Stimulated activated CD8-positive, alpha-beta memory T cell treated with anti-CD3 and anti-CD28 coated beads, Interleukin-4, amount 100 ng/mL, for 4 hours (primary cell): ENCODE measurements around the gene CREBBP.

Experiments used
- DNase-seq, 2 donors: peaks; one replicate each; pipeline ENCODE4 v3.0.0-alpha.2; 2020; ENCODE audit warnings: low read depth in 2 of 2, low spot score in 1 of 2

Gene CREBBP

DNA sequence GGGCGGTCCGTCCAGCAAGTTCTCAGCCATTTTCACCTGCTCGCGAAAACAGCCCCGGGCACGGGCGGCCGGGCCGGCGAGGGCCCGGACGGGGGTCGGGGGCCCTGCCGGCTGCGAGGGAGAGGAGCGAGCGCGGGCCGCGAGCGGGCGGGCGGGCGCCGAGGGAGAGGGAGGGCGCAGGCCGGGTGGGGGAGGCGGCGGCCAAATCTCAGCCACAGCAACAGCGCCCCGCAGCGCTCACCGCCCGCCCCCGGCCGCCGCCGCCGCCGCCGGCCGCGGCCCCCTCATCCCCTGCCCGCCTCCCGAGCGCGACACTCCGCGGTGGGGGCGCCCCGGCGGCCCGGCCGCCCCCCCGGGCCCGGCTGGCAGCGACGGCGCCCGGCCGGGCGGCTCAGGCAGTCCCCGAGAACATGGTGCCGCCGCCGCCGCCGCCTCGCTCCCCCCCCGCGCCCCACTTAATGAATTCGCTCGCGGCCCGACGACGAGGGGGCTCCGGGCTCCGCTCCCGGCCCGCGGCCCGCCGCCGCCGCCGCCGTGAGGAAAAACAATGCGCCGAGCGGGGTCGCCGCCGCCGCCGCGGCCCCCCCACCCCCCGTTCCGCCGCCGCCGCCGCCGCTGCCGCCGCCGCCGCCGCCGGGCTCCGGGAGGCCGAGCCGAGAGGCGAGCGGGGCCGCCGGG lies 487 bp downstream of the CREBBP start:
- DNase-seq: peak in 1 of 2 donors; percentile 52

DNA sequence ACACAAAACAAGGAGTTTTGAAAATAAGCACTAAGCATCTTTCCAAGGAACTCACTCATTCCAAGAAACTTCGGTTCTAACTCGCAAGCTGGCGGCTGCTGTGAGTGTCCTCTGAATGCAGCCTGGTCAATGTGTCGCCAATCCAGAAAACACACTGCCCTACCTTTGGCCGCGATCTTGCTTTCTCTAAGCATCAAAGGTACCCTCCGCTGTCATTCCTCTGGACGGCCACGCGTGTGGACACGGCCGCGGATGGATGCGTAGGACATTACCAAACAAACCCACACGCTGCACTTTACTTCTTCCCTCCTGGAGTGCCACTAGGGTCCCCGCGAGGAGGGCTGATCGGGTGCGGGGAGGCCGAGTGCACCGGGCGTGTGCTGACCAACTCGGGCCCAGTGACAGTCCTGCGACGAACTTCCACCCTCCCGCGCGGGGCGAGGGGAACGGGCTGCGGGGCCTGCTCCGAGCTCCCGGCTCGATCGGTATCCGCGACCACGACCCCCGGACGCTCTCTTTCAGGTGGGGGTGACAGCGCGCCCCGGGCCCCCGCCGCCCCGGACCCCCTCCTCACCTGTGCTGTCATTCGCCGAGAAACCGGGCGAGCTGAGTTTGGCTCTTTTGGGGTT lies 1.1 kb downstream of the CREBBP start:
- DNase-seq: no peak

DNA sequence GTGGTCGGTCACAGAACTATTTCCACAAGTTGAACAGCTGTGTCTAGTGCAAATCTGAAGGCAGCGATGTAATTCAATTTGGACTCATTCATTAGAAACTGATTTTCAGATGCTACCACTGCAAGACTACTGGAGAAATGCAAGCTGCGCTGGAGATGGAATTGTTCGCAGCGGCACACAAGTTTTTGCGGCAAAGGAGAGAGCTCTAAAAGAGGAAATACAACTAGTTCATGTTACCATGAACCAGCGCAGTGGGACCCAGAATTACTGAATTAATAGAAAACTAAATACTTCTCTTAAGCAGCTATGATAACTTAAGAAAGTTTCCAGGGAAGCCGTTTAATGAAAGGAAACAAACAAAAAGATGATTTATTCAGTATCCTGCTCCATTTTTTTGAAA lies 1.9 kb downstream of the CREBBP start:
- DNase-seq: no peak

DNA sequence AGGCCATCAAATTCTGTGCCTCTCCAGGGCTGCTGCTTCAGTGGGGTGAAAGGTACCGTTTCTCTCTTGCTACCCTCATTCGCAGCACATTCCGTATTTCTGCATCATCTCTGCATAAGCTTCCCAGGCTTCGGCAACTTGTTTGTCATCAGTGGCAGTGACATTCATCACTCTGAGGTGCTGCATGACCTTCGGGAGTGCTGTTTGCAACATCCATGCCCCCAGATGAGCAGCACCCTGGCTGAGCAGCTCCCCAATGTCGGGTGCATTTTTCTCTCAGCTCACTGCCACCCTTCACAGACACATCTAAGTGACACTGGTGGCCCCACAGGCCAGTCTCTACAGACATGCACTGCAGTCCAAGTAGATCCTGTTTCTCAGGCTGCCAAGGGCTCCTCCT lies 3.8 kb downstream of the CREBBP start:
- no peak for DNase-seq

DNA sequence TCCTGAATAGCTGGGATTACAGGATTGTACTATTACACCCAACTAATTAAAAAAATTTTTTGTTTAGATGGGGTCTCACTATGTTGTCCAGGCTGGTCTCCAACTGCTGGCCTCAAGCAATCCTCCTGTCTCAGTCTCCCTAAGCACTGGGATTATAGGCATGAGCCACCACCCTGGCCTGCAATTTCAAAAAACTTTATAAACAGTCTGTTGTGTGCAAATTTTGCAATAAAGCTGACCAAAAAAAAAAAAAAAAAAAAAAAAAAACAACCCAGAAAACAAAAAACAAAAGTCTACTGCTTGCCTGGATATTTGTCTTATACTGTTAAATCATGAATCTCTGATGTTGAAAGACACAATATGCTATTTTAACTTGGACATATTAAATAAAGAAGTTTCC lies 4.4 kb downstream of the CREBBP start:
- no peak for DNase-seq

DNA sequence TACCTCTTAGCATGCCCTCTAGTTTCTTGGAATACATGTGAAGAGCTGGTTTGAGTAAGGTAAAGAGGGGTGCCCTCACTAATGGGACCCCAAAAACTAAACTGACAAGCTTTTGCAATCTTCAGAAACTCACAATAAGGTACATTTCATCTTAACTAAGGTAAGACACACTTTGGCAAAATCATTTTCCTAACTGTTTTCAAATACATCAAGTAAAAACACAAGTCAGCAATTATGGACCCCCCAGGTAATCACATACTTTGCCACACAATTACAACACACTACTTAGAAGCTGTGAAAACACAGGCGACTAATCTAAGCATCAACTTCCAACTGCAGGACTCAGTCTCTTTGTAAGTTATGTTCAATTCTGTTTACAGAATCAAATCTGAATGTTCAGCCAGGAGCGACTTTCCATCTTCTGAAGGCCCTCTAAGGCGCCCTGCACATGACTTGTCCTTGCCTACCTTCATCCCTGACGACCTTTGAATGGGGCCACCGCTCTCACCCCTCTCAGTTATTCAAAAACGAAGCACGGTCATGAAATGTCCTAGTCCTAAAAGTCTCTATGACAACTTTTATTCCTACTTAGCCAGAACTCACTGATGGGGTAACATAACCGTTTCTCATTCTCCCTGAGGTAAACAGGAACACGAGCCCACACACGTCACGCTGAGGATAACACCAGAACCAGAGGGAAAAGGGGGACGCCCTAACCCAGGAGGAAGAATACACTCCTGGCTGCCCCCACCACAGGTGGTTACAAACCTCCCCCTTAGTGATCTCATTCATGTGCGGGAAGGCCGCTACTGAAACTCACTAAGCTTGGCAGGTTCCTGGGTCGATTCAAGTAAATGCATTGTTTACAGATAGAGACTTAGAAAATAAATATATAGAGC lies 5.5 kb downstream of the CREBBP start:
- no peak for DNase-seq

DNA sequence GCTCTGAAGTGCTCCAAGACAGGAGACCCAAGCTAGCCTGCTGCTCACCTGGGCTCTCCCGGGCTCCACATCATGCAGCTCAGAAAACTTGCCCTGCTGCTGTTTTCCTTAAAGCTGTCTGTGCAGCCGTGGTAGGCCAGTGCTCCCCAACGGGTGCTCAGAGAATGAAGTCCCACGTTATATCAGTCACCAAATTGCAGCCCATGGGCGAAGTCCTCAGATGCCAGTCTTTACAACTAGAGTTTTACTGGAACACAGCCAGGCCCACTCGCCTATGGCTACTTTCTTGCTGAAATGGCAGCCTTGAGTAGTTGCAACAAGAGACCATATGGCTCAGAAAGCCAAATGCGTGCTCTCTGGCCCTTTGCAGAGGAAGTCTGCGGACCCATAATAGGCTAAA lies 6.3 kb downstream of the CREBBP start:
- no peak for DNase-seq

DNA sequence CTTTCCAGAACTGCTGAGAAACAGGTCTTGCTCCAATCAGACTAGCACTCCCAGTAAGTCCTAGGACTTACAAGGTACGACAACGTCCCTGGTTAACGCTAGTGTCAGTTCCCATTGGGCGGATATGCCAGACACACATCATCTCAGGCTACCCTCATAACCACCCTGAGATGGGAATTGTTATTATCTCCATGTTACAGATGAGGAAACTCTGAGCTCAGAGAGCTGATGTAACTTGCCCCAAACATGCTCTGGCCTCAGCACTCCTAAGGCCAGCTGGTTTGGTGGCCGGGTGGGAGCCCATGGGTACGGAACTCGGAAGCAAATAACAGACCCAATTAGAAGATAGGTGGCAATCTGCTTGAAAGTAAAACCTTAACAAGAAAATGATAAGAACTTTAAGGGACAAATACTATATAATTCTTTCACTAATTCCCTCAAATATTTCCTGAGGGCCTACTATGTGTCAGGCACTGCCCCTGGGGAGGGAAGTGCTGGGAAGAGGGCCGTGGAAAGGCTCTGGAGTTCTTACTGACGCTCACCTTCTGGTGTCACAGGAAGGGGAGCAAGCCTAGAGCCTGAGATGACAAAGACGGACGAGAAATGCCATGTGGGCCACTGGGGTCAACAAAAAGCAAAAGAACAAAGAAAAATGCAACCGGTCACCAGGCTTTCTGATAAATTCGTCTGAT lies 6.9 kb downstream of the CREBBP start:
- DNase-seq: no peak

DNA sequence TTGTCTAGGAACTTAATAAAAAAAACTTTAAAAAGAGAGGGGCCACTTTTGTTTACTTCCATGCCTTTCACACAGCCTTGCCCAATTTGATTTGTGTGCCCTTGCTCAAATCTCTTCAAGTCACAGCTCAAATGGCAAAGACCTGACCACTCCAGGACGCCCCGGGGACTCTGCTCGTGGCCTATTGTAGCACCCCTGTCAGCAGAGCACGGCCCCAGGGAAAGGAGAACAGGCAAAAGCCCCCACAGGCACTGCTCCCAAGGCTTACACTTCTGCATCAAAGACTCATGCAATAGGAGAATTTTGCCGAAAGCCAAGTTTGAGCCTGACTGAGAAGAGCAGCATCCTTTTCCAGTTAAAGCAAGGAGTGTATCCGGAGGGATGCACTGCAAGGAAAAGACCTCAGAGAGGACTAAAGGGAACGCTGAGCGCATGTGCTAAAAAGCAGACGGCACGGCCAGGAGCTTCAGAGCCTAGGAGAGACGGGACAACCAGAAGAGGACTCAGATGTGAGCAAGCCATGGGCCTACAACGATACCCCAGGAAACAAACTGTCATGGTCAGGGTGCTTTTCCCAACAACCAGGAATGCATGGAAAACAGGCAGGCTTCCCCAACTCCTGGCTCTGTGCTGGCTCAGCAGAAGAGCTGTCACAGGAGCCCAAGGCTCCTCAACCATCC lies 8.2 kb downstream of the CREBBP start:
- DNase-seq: no peak

DNA sequence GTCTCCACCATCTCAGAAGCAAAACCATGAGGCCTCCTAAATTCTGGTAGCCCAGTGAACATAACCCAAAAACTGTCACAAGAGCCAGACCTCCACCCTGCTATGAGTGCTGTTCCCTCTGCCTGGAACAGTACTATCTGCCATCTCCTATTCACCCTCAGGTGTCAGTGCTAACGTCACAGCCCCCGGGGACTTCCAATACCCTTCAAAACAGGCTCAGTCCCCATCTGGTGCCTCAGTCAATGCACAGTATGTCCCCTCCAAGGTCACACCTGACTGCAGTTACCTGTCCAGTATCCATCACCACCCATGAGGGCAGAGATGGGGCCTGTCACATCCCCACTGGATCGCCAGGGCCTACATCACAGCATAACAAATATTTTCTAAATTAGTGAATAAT lies 11.5 kb downstream of the CREBBP start:
- no peak for DNase-seq

DNA sequence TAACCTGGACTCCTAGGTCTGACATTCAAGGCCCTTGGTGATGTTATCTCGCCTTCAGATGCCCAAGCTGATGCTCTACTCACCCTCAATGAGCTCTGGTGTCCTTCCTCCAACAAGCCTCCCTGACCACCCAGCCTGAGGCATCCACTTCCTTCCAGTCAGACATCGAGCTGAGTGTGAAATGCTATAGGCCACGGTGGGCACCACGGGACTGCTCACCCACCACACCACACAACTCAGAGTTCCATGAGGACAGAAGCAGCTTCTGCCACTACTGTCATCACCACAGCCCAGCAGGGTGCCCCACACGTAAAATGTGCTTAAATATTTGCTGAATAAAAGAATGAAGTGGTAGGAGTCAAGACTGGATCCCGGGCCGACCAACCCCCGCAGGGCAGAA lies 12.0 kb downstream of the CREBBP start:
- no peak for DNase-seq

DNA sequence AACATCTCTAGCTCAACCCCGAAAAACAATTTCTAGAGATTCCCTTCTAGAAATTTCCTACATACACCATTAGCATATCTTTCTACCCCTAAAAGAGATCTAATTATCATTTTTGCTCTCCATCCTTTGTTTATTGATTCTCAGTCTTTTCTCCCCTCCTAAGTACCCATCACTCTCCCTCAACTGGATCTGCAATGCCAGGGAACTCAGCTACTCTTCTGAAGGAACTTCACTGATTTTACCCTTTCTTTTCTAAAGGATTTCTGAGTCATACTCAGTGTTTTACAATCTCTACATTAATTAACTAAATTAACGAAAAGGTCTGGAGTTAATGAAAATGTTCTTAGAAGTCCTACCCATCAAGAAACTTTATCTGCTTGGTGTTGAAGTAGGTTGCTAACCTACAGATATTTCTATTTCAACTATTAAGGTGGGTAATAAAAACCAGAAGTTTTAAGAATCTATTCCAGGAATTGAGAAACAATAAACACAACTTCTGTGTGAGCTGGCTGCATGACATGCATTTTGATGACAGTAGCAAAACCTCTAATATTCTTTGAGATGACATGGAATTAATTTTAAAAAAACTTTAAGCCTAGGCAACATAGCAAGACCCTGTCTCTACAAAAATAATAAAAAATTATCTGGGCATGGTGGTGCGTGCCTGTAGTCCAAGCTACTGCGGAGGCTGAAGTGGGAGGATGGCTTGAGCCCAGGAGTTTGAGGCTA lies 13.6 kb downstream of the CREBBP start:
- DNase-seq: no peak

DNA sequence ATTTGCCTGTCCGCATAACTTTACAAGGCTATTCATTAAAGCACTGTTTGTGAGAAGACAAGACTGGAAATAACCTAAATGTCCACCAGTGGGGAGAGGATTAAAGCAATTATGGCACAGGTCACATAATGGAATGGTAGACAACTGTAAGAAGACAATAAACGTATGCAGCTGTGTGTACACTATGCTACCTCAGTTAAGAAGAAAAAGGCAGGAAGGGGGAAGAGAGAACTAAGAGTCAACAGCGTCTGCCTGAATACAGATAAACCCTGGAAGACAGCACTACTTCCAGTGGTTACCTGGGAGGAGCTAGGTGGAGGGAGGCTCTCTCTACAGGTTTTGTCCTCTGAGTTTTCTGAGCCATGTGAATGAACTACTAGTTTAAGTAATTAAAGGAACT lies 15.3 kb downstream of the CREBBP start:
- no peak for DNase-seq

DNA sequence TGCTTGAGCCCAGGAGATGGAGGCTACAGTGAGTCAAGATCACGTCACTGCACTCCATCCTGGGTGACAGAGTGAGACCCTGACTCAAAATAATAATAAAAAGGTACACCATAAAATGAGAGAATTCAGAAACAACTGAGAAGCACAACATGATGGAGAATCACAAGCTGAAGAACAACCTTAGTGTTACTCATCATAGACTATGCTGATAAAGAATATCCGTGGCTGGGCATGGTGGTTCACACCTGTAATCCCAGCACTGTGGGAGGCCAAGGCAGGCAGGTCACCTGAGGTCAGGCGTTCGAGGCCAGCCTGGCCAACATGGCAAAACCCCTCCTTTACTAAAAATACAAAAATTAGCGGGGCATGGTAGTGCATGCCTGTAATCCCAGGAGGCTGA lies 16.0 kb downstream of the CREBBP start:
- no peak for DNase-seq

DNA sequence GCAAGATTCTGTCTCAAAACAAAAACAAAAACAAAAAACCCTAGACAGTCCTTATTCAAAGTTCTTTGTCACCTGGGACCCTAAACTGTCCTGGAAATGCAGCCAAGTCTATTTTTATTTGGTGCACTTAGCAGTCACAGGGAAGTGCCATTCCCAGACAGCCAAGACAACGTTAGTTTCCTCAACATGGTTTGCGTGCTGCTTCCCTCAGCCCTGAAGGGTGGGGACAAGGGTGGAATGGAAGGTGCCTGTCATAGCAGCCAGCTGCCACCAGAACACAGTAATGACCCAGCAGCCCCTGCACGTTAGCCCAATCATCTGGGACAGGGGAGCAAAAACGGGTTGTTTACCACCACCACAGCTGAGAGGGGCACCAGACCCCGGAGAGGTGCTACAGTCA lies 16.9 kb downstream of the CREBBP start:
- DNase-seq: no peak

DNA sequence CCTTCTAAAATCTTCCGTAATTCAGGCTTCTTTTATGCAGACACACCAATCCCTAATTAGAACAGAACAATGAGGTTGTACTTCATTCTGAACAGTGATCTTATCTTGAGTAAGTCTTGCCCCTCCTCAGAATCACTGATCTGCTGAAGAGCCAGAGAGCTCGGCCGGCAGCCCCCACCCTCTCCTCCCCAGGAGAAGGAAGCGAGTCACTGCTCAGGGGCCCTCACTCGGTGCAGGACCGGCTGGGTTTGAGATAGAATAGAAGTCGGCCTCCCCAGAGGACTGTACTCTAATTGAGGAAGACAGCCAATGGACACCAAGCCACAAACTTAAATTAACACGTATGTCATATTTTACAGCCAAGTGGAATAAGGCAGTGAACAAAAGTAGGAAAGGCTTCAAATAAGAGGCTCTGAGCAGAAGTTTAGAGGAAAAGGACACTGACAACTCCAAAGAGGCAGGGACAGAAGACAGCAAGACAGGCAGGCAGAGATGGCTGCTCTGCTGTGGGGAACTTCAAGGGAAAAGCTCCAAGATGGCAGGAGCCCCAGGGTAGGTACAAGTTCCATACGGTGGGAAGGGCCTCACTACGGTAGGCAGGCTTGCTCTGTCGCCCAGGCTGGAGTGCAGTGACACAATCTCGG lies 18.6 kb downstream of the CREBBP start:
- no peak for DNase-seq

DNA sequence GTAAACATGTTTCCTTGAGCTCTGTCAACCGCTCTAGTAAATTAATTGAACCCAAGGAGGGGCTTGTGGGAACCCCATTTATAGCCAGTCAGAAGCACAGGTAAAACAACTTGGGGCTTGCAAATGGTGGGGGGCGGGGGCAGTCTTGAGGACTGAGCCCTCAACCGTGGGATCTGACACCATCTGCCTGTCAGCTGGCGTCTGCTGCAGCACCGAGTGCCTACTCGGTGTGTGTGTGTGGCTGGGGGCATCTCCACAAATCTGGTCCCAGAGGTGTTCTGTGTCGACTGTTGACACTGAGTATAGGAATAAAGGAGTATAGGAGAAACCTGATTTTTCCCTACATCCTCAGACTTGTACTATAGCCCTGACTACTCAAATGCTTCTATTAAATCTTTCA lies 20.6 kb downstream of the CREBBP start:
- no peak for DNase-seq

DNA sequence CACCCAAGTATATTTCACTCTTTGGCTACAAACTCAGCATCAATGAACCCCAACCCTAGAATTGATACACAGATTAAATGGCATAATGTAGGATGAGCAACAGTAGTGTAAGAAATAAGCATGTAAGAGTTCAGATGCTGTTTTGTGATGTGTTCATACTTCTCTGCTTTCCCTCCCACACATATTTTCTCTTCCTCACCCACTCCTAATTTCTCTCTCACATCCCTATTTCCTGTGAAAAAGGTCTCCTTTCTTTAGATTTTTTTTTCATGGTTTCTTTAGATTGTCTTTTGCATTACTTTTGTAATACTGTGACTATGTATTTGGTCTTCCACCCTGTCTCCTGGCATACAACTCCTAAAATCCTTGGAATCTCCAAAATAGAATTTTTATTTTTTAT lies 21.7 kb downstream of the CREBBP start:
- DNase-seq: no peak

DNA sequence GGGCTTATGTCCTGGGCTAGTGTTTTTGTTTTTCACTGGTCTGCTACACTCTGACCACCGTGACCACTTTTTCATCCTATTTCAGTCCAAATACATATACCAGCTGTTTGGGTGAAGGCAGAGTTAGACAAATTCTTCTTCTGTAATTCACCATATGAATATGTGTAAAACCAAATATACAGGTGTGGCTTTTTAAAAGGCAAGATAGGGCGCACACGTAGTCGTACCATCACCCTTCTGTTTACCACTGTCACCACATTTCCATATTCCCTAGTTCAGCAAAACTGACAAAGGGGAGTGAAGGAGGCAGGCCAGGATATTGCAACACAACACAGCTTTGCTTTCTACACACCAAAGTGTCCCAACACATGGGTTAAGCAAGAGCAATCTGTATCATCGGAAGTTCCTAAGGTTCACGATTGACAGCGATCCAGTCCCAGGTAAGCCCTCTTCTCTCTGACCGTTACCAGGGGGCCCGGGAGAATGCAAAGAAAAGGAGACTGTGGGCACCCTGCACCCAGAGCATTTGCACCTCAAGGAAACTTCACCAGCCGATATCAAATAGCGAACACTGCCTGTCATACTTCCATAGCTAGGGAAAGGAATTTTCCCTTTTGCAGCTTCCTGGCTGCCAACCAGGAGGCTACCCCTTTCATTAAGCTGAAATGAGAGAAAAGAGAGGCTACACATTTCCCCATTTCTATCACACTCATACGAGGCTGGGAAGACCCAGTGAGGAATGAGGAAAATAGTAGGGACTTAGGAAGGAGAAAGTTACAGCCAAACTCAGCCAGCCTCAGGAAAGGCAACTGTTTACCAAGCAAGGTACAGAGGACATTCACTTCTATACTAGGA lies 23.1 kb downstream of the CREBBP start:
- no peak for DNase-seq
